GM12872 (cell line): ENCODE results near the gene UNC5C.

Experiments
- CTCF ChIP-seq: IDR thresholded peaks from 3 replicates; pipeline ENCODE4 v1.5.1; 2011; ENCODE audit warnings: low read depth, mild to moderate bottlenecking, low read length, moderate library complexity; ENCODE audit not compliant: insufficient read depth

The UNC5C gene

GRCh38 chr4:95537191-95537590, 11.6 kb downstream of the UNC5C start:
- no peak for TF ChIP-seq CTCF

- TF ChIP-seq CTCF, result no peak
Observed at GRCh38 chr4:95536650-95537049, 12.1 kb downstream of the UNC5C start.

- no peak for TF ChIP-seq CTCF
Observed at GRCh38 chr4:95535180-95535579, 13.6 kb downstream of the UNC5C start.

GRCh38 chr4:95534032-95534431, 14.7 kb downstream of the UNC5C start:
- TF ChIP-seq CTCF, result no peak

GRCh38 chr4:95533254-95533653, 15.5 kb downstream of the UNC5C start:
- no peak for TF ChIP-seq CTCF

GRCh38 chr4:95532305-95532704, 16.5 kb downstream of the UNC5C start:
- TF ChIP-seq CTCF, result no peak

GRCh38 chr4:95531141-95531540, 17.6 kb downstream of the UNC5C start:
- TF ChIP-seq CTCF, result no peak

- no peak for TF ChIP-seq CTCF
Observed at GRCh38 chr4:95529946-95530345, 18.8 kb downstream of the UNC5C start.
